Stimulated activated CD4-positive, alpha-beta T cell treated with anti-CD3 and anti-CD28 coated beads, TNF-alpha, amount 100 ng/mL, for 48 hours (primary cell): ENCODE results near the gene PARP3.

ENCODE experiments used
- DNase-seq, 3 donors: peaks; one replicate each; pipeline ENCODE4 v3.0.0-alpha.2; 2020; ENCODE audit warnings: low read depth in 3 of 3

PARP3 gene

GRCh38 chr3:51934139-51934850 lies 7.9 kb upstream of the PARP3 start:
- no peak for DNase-seq

DNA sequence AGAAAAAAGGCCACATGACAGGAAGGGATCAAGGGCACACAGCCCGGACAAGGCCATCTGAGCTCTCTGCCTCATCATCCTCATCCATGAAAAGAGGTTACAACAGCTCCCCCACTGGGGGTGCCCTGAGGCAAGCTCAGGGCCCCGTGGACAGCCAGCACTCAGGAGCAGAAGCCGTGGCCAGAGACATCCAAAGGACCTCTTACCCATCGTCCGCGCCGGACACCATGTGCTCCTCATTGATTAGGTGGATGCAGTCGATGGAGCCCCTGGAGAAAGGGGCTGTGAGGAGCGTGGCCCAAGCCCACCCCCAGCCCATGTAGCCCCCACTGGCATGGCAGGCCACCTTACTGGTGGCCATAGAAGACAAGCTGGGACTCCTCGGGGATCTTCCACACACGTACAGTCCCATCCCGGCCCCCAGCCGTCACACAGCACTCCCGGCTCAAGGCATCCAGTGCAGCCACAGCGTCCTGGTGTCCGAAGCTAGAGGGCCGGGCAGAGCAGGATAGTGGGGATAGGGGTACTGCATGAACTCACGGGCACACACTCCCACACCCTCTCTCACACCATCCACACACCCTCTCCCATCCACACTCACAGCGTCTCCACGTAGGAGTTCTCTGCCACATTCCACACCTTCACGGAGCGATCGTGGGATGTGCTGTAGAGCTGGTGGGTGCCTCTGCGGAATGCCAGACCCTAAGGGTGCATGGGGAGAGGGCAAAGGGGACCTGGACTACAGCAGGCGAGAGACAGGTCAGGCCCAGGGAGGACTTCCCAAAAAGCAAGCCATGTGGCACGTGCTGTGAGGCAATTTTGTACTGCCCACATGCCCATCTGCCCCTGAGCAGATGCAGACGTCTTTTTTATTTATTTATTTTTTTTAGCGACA lies 6.9 kb upstream of the PARP3 start:
- no peak for DNase-seq

- DNase-seq = no peak
Observed at GRCh38 chr3:51935886-51936755, 6.0 kb upstream of the PARP3 start.

DNA sequence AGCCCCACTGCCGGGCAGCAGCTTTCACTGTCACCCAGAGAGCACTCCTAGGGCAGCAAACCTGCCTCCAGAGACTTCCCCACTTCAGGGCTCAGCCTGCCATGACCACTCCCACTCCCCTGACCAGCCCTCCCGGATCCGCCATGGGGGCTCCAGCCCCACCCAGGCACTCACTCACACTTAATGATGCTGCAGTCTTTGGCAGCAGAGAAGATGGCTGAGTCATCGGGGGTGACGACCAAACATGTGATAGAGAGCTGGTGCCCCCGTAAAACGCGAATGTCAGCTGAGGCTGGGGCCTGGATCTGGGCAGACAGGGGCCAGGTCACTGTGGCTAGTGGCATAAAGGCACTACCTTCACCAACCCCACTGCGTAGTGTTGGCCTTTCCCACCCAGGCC lies 5.1 kb upstream of the PARP3 start:
- DNase-seq = no peak

GRCh38 chr3:51937611-51938450 lies 4.3 kb upstream of the PARP3 start:
- DNase-seq = no peak

DNA sequence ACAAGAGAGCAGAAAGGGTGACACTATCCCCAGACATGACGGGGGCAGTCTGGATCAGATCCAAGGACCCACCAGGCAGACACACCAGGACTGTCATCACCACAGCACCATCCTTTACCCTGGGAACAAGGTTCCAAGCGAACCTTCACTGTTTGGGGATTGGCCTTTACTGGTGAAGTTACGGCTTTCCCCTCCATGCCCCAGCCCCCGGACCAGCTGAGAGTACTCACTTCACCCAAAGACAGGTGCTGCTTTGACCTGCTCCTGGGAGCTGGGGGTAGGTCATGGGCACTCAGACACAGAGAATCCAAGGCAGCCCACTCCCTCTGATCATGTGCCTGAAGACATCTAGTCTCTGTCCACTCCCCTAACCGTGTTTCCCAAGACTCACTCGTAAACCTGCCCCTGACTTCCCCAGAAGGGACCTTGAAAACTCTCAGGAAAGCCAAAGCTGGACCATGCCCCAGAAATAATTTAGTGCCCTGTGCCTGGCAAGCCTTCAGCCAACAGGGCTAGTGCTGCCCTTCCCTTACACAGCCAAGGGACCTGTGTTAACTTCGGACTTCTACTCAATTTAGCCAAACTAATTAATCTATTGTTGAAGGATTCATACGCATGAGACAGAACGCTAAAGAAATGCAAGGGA lies 3.3 kb upstream of the PARP3 start:
- no peak for DNase-seq

DNA sequence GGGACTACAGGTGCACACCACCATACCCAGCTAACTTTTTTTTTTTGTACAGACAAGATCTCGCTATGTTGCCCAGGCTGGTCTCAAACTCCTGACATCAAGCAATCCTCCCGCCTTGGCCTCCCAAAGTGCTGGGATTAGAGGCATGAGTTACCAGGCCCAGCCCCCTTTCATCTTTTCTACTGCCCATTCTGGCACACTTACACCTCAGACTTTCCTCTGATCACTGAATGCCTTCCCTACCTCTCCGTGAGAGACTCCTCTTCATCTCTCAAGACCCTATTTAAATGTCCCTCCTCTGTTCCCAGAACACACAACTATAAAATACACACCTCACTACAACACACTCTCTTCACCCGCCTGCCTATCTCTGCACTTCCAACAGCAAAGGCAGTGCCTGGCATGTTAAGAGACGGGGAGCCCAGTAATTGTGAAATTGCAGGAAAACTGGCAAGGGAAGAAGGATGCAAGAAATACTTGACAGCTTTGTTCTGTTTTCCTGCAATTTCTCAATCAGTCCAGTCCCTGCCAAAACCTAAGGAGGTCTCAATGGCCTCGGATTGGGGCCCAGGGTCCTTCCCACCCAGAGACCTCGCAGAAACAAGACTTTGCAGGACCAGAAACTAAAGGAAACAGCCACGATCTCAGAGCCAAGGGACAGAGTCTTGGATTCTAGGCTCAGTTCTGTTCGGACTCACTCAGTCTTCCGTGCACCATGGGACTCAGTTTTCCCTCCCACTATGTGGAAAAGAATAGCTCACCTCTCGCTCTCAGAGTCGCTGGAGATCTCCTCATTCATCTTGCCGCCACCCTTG lies 1.3 kb upstream of the PARP3 start:
- DNase-seq = no peak

GRCh38 chr3:51941463-51941797 lies 733 bp upstream of the PARP3 start:
- no peak for DNase-seq

- peak; percentile 33 to 61 (median 46) for DNase-seq
Observed at GRCh38 chr3:51942603-51943450, 664 bp downstream of the PARP3 start.

- DNase-seq = no peak
Observed at GRCh38 chr3:51943451-51944391, 1.6 kb downstream of the PARP3 start.

GRCh38 chr3:51944451-51945021 lies 2.4 kb downstream of the PARP3 start:
- no peak for DNase-seq

GRCh38 chr3:51945031-51945840 lies 3.1 kb downstream of the PARP3 start:
- DNase-seq = no peak

- no peak for DNase-seq
Observed at GRCh38 chr3:51945926-51946705, 4.0 kb downstream of the PARP3 start.

- DNase-seq = no peak
Observed at GRCh38 chr3:51946796-51947195, 4.6 kb downstream of the PARP3 start.

GRCh38 chr3:51947215-51947900 lies 5.2 kb downstream of the PARP3 start:
- DNase-seq = no peak
